GM18868 (cell line): Measurements from ENCODE around the gene NPDC1.
"Not testable (repeated sequence)": the region's sequence is repeated elsewhere in the genome, so short reads cannot be mapped to it uniquely, and the experiment has no call there.

Source experiments
- ATAC-seq: cut with Tn5 transposase; IDR thresholded peaks from one replicate; pipeline ENCODE4 v1.9.1; 2021; ENCODE audit warnings: mild to moderate bottlenecking, moderate library complexity; ENCODE audit not compliant: unreplicated experiment

The NPDC1 gene

DNA sequence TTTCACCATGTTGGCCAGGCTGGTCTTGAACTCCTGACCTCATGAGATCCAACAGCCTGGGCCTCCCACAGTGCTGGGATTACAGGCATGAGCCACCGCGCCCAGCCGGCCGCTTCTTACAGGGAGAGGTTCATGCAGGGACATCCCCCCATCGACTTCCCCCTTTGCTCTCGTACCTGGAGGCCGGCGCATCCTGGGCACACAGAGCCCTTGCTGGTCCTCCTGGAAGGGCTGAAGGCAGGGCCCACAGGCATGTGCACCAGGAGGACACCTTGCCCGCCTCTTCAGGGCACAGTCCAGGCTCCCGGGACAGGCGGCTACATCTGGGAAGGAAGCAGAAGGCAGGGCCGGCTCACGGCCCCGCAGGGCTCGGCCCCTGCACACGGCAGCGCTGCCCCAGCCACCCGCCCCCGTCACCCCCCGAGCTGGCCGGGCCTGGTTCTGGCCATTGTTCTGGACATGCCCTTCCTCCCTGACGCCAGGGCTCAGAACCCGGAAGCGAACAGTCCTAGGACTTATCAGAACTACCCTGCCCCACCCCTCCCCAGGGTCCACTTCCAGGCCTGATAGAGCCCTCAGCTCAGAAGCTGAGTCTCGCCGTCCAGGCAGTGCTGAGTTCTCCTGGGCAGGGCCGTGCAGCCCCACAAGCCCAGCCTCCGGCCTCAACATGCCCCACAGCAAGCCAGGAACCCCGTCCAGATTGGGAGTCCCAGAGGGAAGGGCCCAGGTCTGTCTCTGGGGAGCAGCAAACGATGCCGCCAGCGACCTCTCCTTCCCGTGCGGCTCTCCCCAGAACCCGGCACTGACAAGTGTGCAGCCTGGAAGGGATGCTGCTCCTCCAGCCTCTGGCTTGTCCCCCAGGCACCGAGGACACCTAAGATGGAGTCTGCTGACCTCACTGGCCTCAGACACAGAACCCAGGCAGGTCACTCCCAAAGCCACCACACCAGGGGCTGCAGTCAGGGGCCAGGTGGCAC is 2.9 kb downstream of the NPDC1 start:
- ATAC-seq, result no peak

- ATAC-seq, result no peak
Observed at GRCh38 chr9:137041124-137041523, 4.9 kb downstream of the NPDC1 start.

GRCh38 chr9:137040568-137040967 is 5.4 kb downstream of the NPDC1 start:
- ATAC-seq, result no peak

- ATAC-seq, result no peak
Observed at GRCh38 chr9:137039611-137040366, 6.2 kb downstream of the NPDC1 start.

- ATAC-seq, result no peak
Observed at GRCh38 chr9:137038916-137039315, 7.1 kb downstream of the NPDC1 start.

- no peak for ATAC-seq
Observed at GRCh38 chr9:137037483-137037882, 8.5 kb downstream of the NPDC1 start.

- ATAC-seq, result no peak
Observed at GRCh38 chr9:137037035-137037434, 8.9 kb downstream of the NPDC1 start.

DNA sequence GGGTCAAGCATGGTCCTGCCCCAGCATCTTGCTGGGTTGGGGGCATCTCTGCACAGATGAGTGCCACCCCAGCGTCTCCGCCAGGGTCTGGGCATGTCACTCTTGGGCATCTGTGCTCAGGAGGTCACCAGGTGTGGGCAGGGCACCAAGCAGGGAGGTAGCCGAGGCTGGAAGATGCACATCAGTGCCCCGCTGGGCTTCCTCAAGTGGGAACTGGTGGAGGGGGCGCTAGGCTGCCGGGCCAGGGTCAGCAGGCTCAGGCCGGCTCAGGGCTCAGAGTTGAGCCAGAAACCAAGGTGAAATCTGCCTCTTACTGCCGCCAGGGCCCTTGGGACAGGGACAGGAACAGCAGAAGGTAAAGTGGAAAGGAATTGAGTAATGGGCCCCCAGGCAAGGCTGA is 10.0 kb downstream of the NPDC1 start:
- no peak for ATAC-seq

DNA sequence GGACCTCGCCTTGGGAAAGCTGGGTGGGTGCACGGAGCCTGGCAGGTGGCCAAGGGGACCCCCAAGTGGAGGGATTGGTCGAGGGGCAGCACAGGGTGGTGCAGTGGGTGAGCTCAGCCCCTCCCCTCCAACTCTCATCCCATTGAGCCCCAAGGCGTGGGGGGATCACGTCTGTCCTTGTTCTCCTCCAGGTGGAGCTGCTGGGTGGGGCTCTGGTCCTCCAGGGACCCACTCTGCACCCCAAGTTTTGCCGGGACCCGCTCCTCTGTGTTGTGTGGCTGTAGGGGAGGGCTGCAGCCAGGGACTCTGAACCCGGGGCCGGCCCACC is 10.5 kb downstream of the NPDC1 start:
- ATAC-seq, result no peak

GRCh38 chr9:137034709-137035506 is 11.1 kb downstream of the NPDC1 start:
- peak; percentile 64 for ATAC-seq

DNA sequence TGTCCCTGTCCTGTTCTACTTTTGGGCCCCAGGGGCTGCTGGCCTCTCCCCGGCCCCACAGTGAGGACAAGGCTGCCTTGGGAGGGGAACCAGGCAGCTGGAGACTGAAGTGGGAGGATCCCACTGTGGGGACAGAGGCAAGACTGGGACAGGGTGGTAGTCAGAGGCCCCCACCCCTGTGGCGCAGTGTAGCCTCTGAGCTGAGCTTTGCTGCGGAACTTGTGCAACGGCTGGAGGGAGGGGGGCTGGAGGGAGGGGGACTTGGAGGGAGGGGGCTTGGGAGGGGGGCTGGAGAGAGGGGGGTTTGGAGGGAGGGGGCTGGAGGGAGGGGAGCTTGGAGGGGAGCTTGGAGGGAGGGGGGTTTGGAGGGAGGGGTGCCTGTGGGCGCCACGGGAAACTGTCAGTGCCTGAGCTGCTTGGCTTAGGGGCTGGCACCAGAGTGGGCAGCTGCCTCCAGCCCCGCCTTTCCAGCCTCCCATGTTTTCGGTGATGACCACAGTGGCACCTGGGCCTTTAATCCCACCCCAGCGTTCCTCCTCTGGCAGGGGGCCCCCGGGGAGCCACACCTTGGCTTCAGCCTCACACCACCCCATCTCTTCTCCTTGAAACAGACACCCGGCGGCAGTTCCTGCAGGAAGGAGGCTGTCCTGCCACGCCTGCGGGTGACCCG is 11.8 kb downstream of the NPDC1 start:
- ATAC-seq, result no peak

GRCh38 chr9:137033481-137033880 is 12.5 kb downstream of the NPDC1 start:
- not testable (repeated sequence) for ATAC-seq

DNA sequence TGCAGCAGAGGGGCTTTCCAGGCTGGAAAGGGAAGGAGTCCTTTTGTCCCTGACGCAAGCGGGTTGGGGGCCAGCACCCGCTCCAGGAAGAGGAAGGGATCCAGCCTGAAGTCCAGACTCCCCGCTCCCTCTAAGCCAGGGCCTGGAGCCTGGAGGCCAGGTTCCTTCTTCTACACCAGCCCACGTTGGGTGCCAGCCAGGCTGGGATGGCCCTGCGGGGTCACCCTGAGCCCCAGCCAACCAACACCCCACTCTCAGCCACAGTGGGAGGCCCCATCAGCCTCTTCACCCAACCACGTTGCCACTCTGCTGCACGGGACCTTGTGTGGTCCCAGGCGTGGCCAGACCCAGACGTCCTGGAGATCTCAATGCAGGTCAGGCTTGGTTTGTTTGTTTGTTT is 13.1 kb downstream of the NPDC1 start:
- no peak for ATAC-seq

DNA sequence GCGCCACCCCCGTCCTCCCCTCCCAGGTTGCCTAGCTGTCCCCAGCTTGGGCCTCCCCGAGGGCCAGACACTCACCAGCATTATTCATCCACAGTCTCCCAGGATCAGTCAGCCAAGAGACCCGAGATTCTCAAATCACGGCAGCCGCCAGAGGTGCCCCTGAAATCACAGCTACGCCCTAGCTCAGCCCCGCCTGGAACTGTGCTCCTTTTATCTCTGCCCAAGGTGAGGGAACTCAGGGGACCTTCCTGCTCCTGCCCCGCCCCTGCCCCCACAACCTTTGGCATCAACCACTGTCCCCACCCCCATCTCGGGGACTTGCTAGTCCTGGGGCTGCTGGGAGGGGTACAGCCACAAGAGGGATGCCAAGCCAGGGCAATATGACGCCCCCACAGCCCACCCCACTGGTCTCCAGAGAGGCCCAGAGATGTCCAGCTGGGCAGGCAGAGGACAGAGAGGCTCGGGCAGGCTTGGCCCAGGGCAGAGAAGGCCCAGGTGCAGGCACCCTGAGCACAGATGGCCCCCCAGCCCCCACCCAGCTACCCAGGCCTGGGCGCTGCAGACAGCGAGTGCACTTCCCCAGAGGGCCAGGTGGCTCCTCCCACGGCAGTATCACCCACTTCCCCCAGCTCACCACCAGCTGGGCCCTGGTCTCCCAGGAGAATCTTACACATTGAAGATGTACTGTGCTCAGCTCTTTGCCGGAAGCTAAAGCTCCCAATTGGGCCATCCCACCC is 13.9 kb downstream of the NPDC1 start, which contains the start of gene FUT7:
FUT7 (minus strand) TSS at position 185 of the 737 bp plus-strand sequence; CDS start at position 88, 97 bp downstream.
- no peak for ATAC-seq

DNA sequence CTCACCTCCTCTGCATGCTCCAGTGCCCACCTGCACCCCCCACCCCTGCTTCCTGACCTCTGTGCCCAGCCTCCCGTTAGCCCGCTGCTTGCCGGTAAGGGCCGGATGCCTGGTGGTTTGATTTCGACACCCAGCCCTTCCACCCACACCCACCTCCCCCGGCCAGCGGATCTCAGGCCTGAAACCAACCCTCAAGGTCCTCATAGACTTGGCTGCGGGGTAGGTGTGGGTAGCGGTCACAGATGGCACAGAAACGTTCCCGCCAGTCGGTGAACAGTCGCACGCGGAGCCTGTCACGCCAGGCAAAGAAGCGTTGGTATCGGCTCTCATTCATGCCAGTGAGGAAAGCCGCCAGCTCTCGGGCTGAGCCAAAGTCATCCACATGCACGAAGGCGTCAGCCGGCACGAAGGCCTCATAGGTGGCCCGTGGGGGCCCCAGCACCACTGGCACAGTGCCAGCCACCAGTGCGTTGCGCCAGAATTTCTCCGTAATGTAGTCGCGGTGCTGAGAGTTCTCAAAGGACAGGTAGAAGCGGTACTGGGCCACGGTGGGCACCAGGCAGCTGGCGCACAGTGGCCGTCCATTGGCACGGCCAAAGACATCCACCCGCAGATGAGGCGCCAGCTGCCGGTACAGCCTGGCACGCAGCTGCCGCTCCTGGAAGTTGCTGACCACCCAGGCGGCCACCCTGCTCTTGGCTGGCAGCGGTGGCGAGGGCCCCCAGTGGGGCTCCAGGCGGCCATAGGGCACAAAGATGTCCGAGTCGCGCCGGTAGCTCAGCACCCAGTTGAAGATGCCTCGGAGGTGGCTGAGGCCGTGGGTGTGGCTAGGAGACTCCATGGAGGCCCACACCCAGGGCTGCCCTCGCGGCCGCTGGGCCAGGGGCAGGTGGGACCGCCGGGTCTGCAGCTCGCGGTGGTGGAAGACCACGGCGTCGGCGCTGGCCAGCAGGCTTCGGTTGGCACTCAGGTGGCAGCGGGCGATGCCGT is 15.1 kb downstream of the NPDC1 start:
- no peak for ATAC-seq

GRCh38 chr9:137030006-137030405 is 16.0 kb downstream of the NPDC1 start:
- ATAC-seq, result no peak

GRCh38 chr9:137029058-137029936 is 16.7 kb downstream of the NPDC1 start:
- no peak for ATAC-seq
